ENCODE results near the gene SLC5A11. TPM values are rescaled to one million over a fixed set of nuclear protein-coding genes. Genes with fewer than 3 reads are reported as not detected.
"Not testable (repeated sequence)": the region's sequence is repeated elsewhere in the genome, so short reads cannot be mapped to it uniquely, and the experiment has no call there.

The SLC5A11 gene
- total RNA-seq, 1 experiment from 2014 or later, result not detected

- no peaks in the 10 kb centered on the region for H3K36me3 Mint-ChIP-seq
- no peaks in the 10 kb centered on the region for H3K4me1 Mint-ChIP-seq
- H3K9me3 Mint-ChIP-seq, result peaks cover 5% of the 10 kb centered on the region; the same call in 1 of the 2 replicates
- no peak overlapping the region for H3K4me3 Mint-ChIP-seq
- CTCF ChIA-PET, result no interaction called here
- DNase-seq (ENCODE audit: low spot score) (no peak), ATAC-seq (no peak)
- H3K27ac Mint-ChIP-seq, result no peak overlapping the region
- no peak for TF ChIP-seq ERG (CRISPR knock-in tag; IDR thresholded peaks at IDR 0.05)
- no peak for TF ChIP-seq USF1 (CRISPR knock-in tag; IDR thresholded peaks at IDR 0.05)
- no peak for TF ChIP-seq HMGXB4 (CRISPR knock-in tag; IDR thresholded peaks at IDR 0.05)
- TF ChIP-seq CREM (CRISPR knock-in tag; IDR thresholded peaks at IDR 0.05), result no peak
- TF ChIP-seq NFYB (CRISPR knock-in tag; conservative IDR thresholded peaks at IDR 0.05; ENCODE audit: low read depth), result no peak
- TF ChIP-seq GTF2I (CRISPR knock-in tag; conservative IDR thresholded peaks at IDR 0.05), result no peak
- TF ChIP-seq ZNF425 (CRISPR knock-in tag; conservative IDR thresholded peaks at IDR 0.05), result no peak
- no peak for TF ChIP-seq NR3C1 (CRISPR knock-in tag; conservative IDR thresholded peaks at IDR 0.05; ENCODE audit: low read depth)
- TF ChIP-seq ZNF671 (CRISPR knock-in tag; IDR thresholded peaks at IDR 0.05), result no peak
- TF ChIP-seq TEAD4 (CRISPR knock-in tag; IDR thresholded peaks at IDR 0.05), result no peak
- TF ChIP-seq FOXP1 (CRISPR knock-in tag; IDR thresholded peaks at IDR 0.05; ENCODE audit: borderline replicate concordance), result no peak
- no peak for TF ChIP-seq KAT7 (CRISPR knock-in tag; IDR thresholded peaks at IDR 0.05; ENCODE audit: borderline replicate concordance)
- TF ChIP-seq SMAD3 (CRISPR knock-in tag; IDR thresholded peaks at IDR 0.05; ENCODE audit: borderline replicate concordance), result no peak
- no peak for TF ChIP-seq NR2C2 (CRISPR knock-in tag; IDR thresholded peaks at IDR 0.05)
- TF ChIP-seq MXD4 (CRISPR knock-in tag; IDR thresholded peaks at IDR 0.05; ENCODE audit: borderline replicate concordance), result no peak
- TF ChIP-seq RELA (CRISPR knock-in tag; IDR thresholded peaks at IDR 0.05; ENCODE audit: borderline replicate concordance), result no peak
- POLR2A ChIA-PET, result interaction anchor here (0.8 kb wide), 1 partner anchor 10 kb away, joined by 4 read pairs; no protein-coding TSS in a partner anchor
- no peaks in the 10 kb centered on the region; the same call in 1 of the 2 replicates for H3K27me3 Mint-ChIP-seq (ENCODE audit: low read depth)
These were observed 50.7 kb downstream of the SLC5A11 start for GRCh38 chr16:24896439-24896838.

- not testable (repeated sequence) for ATAC-seq; DNase-seq (ENCODE audit: low spot score); H3K27ac Mint-ChIP-seq; H3K4me1 Mint-ChIP-seq; H3K9me3 Mint-ChIP-seq; H3K27me3 Mint-ChIP-seq (ENCODE audit: low read depth); H3K36me3 Mint-ChIP-seq; H3K4me3 Mint-ChIP-seq
- POLR2A ChIA-PET, result interaction anchor here (0.8 kb wide), 1 partner anchor 9 kb away, joined by 4 read pairs; no protein-coding TSS in a partner anchor
- CTCF ChIA-PET, result interaction anchor here (0.6 kb wide), 1 partner anchor 8 kb away, joined by 3 read pairs; no protein-coding TSS in a partner anchor
These were observed 51.8 kb downstream of the SLC5A11 start for GRCh38 chr16:24897522-24897921.

GRCh38 chr16:24900230-24900629, 54.5 kb downstream of the SLC5A11 start:
- no peaks in the 10 kb centered on the region; the same call in 1 of the 2 replicates for H3K27me3 Mint-ChIP-seq (ENCODE audit: low read depth)
- H3K36me3 Mint-ChIP-seq, result no peaks in the 10 kb centered on the region
- no peak for DNase-seq (ENCODE audit: low spot score)
- H3K9me3 Mint-ChIP-seq, result peaks cover 8% of the 10 kb centered on the region
- no peak for ATAC-seq
- no peaks in the 10 kb centered on the region for H3K4me1 Mint-ChIP-seq
- CTCF ChIA-PET, result interaction anchor here (1.0 to 1.2 kb wide), 2 partner anchors 122 to 325 kb away, joined by 3 to 5 read pairs; no protein-coding TSS in a partner anchor
- POLR2A ChIA-PET, result no interaction called here
- no peak overlapping the region for H3K4me3 Mint-ChIP-seq
- H3K27ac Mint-ChIP-seq, result no peak overlapping the region
- TF ChIP-seq ZNF219 (CRISPR knock-in tag; IDR thresholded peaks at IDR 0.05; ENCODE audit: borderline replicate concordance) (no peak), TEAD1 (CRISPR knock-in tag; IDR thresholded peaks at IDR 0.05) (no peak), ZBTB43 (CRISPR knock-in tag; IDR thresholded peaks at IDR 0.05) (no peak), ZNF281 (CRISPR knock-in tag; IDR thresholded peaks at IDR 0.05) (no peak), NR3C1 (CRISPR knock-in tag; conservative IDR thresholded peaks at IDR 0.05; ENCODE audit: low read depth) (no peak), ETV6 (CRISPR knock-in tag; IDR thresholded peaks at IDR 0.05) (no peak), RORB (CRISPR knock-in tag; IDR thresholded peaks at IDR 0.05) (no peak)

Data from WTC11 (cell line).